ENCODE measurements around the gene NETO2. TPM values are rescaled to one million over a fixed set of nuclear protein-coding genes. Genes with fewer than 3 reads are reported as not detected.
"Not testable (repeated sequence)": the region's sequence is repeated elsewhere in the genome, so short reads cannot be mapped to it uniquely, and the experiment has no call there.

NETO2 gene
- total RNA-seq, 1 donor from 2014 or later = 28.0 TPM

GRCh38 chr16:47069841-47070584, 73.7 kb downstream of the NETO2 start:
- peaks cover 31% of the 10 kb centered on the region for H3K4me1 Mint-ChIP-seq (ENCODE audit: low read depth)
- H3K36me3 Mint-ChIP-seq (ENCODE audit: low read depth) = peaks cover 4% of the 10 kb centered on the region
- DNase-seq (ENCODE audit: low spot score) = no peak
- H3K4me3 Mint-ChIP-seq = no peak overlapping the region
- H3K27ac Mint-ChIP-seq = peak overlapping the region; percentile 68
- intact Hi-C loops (cut with micrococcal nuclease) = loop anchor here (5.0 kb wide), 1 partner anchor 42 kb away; no protein-coding TSS in a partner anchor
- H3K27me3 Mint-ChIP-seq (ENCODE audit: insufficient read depth) = no peaks in the 10 kb centered on the region
- peaks cover 5% of the 10 kb centered on the region for H3K9me3 Mint-ChIP-seq

GRCh38 chr16:47069313-47069712, 74.4 kb downstream of the NETO2 start:
- Mint-ChIP-seq H3K36me3 (ENCODE audit: low read depth) (peaks cover 4% of the 10 kb centered on the region), H3K27me3 (ENCODE audit: insufficient read depth) (no peaks in the 10 kb centered on the region), H3K27ac (peak overlapping the region; percentile 68), H3K4me1 (ENCODE audit: low read depth) (peaks cover 31% of the 10 kb centered on the region), H3K4me3 (peak overlapping the region; percentile 24), H3K9me3 (peaks cover 5% of the 10 kb centered on the region)
- intact Hi-C loops (cut with micrococcal nuclease) = no loop called here
- no peak for DNase-seq (ENCODE audit: low spot score)

- Mint-ChIP-seq H3K4me3 (no peak overlapping the region), H3K27me3 (ENCODE audit: insufficient read depth) (no peaks in the 10 kb centered on the region), H3K9me3 (peaks cover 5% of the 10 kb centered on the region), H3K27ac (no peak overlapping the region), H3K4me1 (ENCODE audit: low read depth) (peaks cover 17% of the 10 kb centered on the region), H3K36me3 (ENCODE audit: low read depth) (peaks cover 4% of the 10 kb centered on the region)
- no peak for DNase-seq (ENCODE audit: low spot score)
- intact Hi-C loops (cut with micrococcal nuclease) = no loop called here
These were observed 76.5 kb downstream of the NETO2 start for GRCh38 chr16:47067203-47067602.

- H3K27ac Mint-ChIP-seq = no peak overlapping the region
- H3K9me3 Mint-ChIP-seq = peaks cover 2% of the 10 kb centered on the region
- H3K4me1 Mint-ChIP-seq (ENCODE audit: low read depth) = peaks cover 17% of the 10 kb centered on the region
- H3K4me3 Mint-ChIP-seq = no peak overlapping the region
- H3K36me3 Mint-ChIP-seq (ENCODE audit: low read depth) = peaks cover 4% of the 10 kb centered on the region
- intact Hi-C loops (cut with micrococcal nuclease) = no loop called here
- DNase-seq (ENCODE audit: low spot score) = no peak
- H3K27me3 Mint-ChIP-seq (ENCODE audit: insufficient read depth) = no peaks in the 10 kb centered on the region
These were observed 77.7 kb downstream of the NETO2 start for GRCh38 chr16:47065766-47066688.

GRCh38 chr16:47064775-47065174, 79.0 kb downstream of the NETO2 start:
- intact Hi-C loops (cut with micrococcal nuclease) = no loop called here
- H3K27me3 Mint-ChIP-seq (ENCODE audit: insufficient read depth) = no peaks in the 10 kb centered on the region
- peaks cover 9% of the 10 kb centered on the region for H3K4me1 Mint-ChIP-seq (ENCODE audit: low read depth)
- H3K36me3 Mint-ChIP-seq (ENCODE audit: low read depth) = peaks cover 4% of the 10 kb centered on the region
- no peak overlapping the region for H3K27ac Mint-ChIP-seq
- H3K4me3 Mint-ChIP-seq = no peak overlapping the region
- no peak for DNase-seq (ENCODE audit: low spot score)
- peaks cover 2% of the 10 kb centered on the region for H3K9me3 Mint-ChIP-seq

GRCh38 chr16:47063011-47063724, 80.6 kb downstream of the NETO2 start:
- intact Hi-C loops (cut with micrococcal nuclease) = no loop called here
- no peaks in the 10 kb centered on the region for H3K36me3 Mint-ChIP-seq (ENCODE audit: low read depth)
- no peaks in the 10 kb centered on the region for H3K4me1 Mint-ChIP-seq (ENCODE audit: low read depth)

GRCh38 chr16:47061204-47061603, 82.5 kb downstream of the NETO2 start:
- intact Hi-C loops (cut with micrococcal nuclease) = no loop called here
- no peak for DNase-seq (ENCODE audit: low spot score)
- Mint-ChIP-seq H3K4me3 (no peak overlapping the region), H3K27ac (no peak overlapping the region), H3K9me3 (peaks cover 2% of the 10 kb centered on the region), H3K4me1 (ENCODE audit: low read depth) (no peaks in the 10 kb centered on the region), H3K27me3 (ENCODE audit: insufficient read depth) (no peaks in the 10 kb centered on the region), H3K36me3 (ENCODE audit: low read depth) (no peaks in the 10 kb centered on the region)

More at GRCh38 chr16:47063011-47063724, 80.6 kb downstream of the NETO2 start:
- no peak for DNase-seq (ENCODE audit: low spot score)
- Mint-ChIP-seq H3K4me3 (no peak overlapping the region), H3K27ac (no peak overlapping the region), H3K27me3 (ENCODE audit: insufficient read depth) (no peaks in the 10 kb centered on the region), H3K9me3 (peaks cover 2% of the 10 kb centered on the region)

- Mint-ChIP-seq H3K9me3 (peaks cover 2% of the 10 kb centered on the region), H3K27ac (no peak overlapping the region)
- intact Hi-C loops (cut with micrococcal nuclease) = no loop called here
These were observed 83.1 kb downstream of the NETO2 start for GRCh38 chr16:47060596-47060995.

GRCh38 chr16:47059991-47060390, 83.8 kb downstream of the NETO2 start:
- Mint-ChIP-seq H3K4me1 (ENCODE audit: low read depth) (no peaks in the 10 kb centered on the region), H3K9me3 (peaks cover 2% of the 10 kb centered on the region), H3K4me3 (no peak overlapping the region), H3K27ac (no peak overlapping the region), H3K36me3 (ENCODE audit: low read depth) (no peaks in the 10 kb centered on the region), H3K27me3 (ENCODE audit: insufficient read depth) (no peaks in the 10 kb centered on the region)
- DNase-seq (ENCODE audit: low spot score) = no peak
- intact Hi-C loops (cut with micrococcal nuclease) = no loop called here

More at GRCh38 chr16:47060596-47060995, 83.1 kb downstream of the NETO2 start:
- no peak for DNase-seq (ENCODE audit: low spot score)
- H3K4me3 Mint-ChIP-seq = no peak overlapping the region
- no peaks in the 10 kb centered on the region for H3K4me1 Mint-ChIP-seq (ENCODE audit: low read depth)
- no peaks in the 10 kb centered on the region for H3K27me3 Mint-ChIP-seq (ENCODE audit: insufficient read depth)
- no peaks in the 10 kb centered on the region for H3K36me3 Mint-ChIP-seq (ENCODE audit: low read depth)

- H3K9me3 Mint-ChIP-seq; DNase-seq (ENCODE audit: low spot score); intact Hi-C loops (cut with micrococcal nuclease); H3K4me1 Mint-ChIP-seq (ENCODE audit: low read depth); H3K4me3 Mint-ChIP-seq; H3K27ac Mint-ChIP-seq; H3K36me3 Mint-ChIP-seq (ENCODE audit: low read depth); H3K27me3 Mint-ChIP-seq (ENCODE audit: insufficient read depth): not testable (repeated sequence)
These were observed 84.6 kb downstream of the NETO2 start for GRCh38 chr16:47059130-47059529.

GRCh38 chr16:47058295-47059086, 85.3 kb downstream of the NETO2 start:
- intact Hi-C loops (cut with micrococcal nuclease) = no loop called here
- no peaks in the 10 kb centered on the region for H3K27me3 Mint-ChIP-seq (ENCODE audit: insufficient read depth)

GRCh38 chr16:47057630-47057993, 86.1 kb downstream of the NETO2 start:
- no peak overlapping the region for H3K27ac Mint-ChIP-seq
- H3K9me3 Mint-ChIP-seq = no peaks in the 10 kb centered on the region
- DNase-seq (ENCODE audit: low spot score) = no peak
- H3K27me3 Mint-ChIP-seq (ENCODE audit: insufficient read depth) = no peaks in the 10 kb centered on the region
- H3K36me3 Mint-ChIP-seq (ENCODE audit: low read depth) = no peaks in the 10 kb centered on the region
- H3K4me1 Mint-ChIP-seq (ENCODE audit: low read depth) = no peaks in the 10 kb centered on the region
- H3K4me3 Mint-ChIP-seq = no peak overlapping the region
- intact Hi-C loops (cut with micrococcal nuclease) = no loop called here

More at GRCh38 chr16:47058295-47059086, 85.3 kb downstream of the NETO2 start:
- Mint-ChIP-seq H3K4me3 (no peak overlapping the region), H3K36me3 (ENCODE audit: low read depth) (no peaks in the 10 kb centered on the region), H3K27ac (no peak overlapping the region), H3K4me1 (ENCODE audit: low read depth) (no peaks in the 10 kb centered on the region), H3K9me3 (peaks cover 2% of the 10 kb centered on the region)
- no peak for DNase-seq (ENCODE audit: low spot score)
